RWPE2 (cell line): Measurements from ENCODE around the gene COLEC12.

Experiments used
- ATAC-seq: fragments of 200-7000 bp; cut with Tn5 transposase; 3 replicates; pipeline ENCODE4 v1.9.1; 2021; ENCODE audit warnings: low read depth
- DNase-seq: peaks from one replicate; pipeline ENCODE4 v3.0.0-alpha.2; 2020; ENCODE audit warnings: low spot score
- H3K27ac ChIP-seq: fragments of 450-650 bp; 2 replicates; pipeline ENCODE4 v1.5.1; 2017; ENCODE audit warnings: mild to moderate bottlenecking; ENCODE audit not compliant: poor library complexity, severe bottlenecking
- H3K27me3 ChIP-seq: fragments of 250-450 bp; sonication (Bioruptor Pico); 2 replicates; pipeline ENCODE4 v1.5.1; 2021; ENCODE audit warnings: mild to moderate bottlenecking, moderate library complexity; ENCODE audit not compliant: insufficient read depth, poor library complexity, severe bottlenecking
- H3K36me3 ChIP-seq: fragments of 250-450 bp; sonication (Bioruptor Pico); 2 replicates; pipeline ENCODE4 v1.5.1; 2020; ENCODE audit warnings: low read depth, mild to moderate bottlenecking, moderate library complexity
- H3K4me1 ChIP-seq: fragments of 250-450 bp; sonication (Bioruptor Pico); 2 replicates; pipeline ENCODE4 v1.5.1; 2021; ENCODE audit warnings: mild to moderate bottlenecking, moderate library complexity; ENCODE audit not compliant: insufficient read depth, poor library complexity, severe bottlenecking
- H3K4me3 ChIP-seq: fragments of 250-450 bp; sonication (Bioruptor Pico); 2 replicates; pipeline ENCODE4 v1.5.1; 2021; ENCODE audit warnings: mild to moderate bottlenecking, moderate library complexity; ENCODE audit not compliant: severe bottlenecking
- H3K9me3 ChIP-seq: fragments of 250-450 bp; sonication (Bioruptor Pico); 2 replicates; pipeline ENCODE4 v1.5.1; 2021; ENCODE audit warnings: mild to moderate bottlenecking, moderate library complexity; ENCODE audit not compliant: severe bottlenecking
- TF ChIP-seq, protein P1 (sequence below): fragments of 450-650 bp; IDR thresholded peaks from one replicate; pipeline ENCODE4 v1.5.1; 2017; ENCODE audit warnings: mild to moderate bottlenecking, moderate library complexity; ENCODE audit not compliant: poor library complexity, severe bottlenecking

The COLEC12 gene

DNA sequence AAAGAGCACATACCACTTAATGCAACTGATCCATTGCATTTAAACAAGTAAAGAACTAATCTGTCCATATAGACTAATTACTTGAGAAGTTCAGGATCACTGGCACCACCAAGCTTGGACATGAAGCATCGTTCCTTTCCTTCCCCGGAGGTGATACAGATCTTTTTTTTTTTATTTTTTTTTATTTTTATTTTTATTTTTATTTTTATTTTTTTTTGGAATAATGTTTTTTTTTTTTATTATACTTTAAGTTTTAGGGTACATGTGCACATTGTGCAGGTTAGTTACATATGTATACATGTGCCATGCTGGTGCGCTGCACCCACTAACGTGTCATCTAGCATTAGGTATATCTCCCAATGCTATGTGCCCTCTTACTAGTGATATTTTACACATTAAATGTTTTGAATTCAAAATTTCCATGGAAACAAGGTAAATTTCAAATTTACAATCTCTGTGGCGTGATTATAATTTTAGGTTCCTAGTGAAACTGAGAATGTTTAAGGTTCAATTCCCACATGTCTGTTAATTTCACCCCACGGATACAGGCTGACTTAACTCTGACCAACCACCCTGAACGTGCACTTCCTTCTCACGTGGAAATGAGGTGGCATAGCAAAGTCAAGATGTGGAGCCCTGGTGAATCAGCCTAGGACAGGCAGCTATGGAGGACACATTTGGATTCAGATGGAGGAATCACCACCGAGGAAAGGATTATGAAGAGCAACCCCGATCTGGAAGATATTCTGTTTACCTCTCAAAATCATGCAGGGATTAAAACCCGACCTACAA, 131.1 kb downstream of the COLEC12 start:
- TF ChIP-seq, protein P1, sequence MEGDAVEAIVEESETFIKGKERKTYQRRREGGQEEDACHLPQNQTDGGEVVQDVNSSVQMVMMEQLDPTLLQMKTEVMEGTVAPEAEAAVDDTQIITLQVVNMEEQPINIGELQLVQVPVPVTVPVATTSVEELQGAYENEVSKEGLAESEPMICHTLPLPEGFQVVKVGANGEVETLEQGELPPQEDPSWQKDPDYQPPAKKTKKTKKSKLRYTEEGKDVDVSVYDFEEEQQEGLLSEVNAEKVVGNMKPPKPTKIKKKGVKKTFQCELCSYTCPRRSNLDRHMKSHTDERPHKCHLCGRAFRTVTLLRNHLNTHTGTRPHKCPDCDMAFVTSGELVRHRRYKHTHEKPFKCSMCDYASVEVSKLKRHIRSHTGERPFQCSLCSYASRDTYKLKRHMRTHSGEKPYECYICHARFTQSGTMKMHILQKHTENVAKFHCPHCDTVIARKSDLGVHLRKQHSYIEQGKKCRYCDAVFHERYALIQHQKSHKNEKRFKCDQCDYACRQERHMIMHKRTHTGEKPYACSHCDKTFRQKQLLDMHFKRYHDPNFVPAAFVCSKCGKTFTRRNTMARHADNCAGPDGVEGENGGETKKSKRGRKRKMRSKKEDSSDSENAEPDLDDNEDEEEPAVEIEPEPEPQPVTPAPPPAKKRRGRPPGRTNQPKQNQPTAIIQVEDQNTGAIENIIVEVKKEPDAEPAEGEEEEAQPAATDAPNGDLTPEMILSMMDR: no peak
- H3K27me3 ChIP-seq: no peaks in the 10 kb centered on the region
- no peaks in the 10 kb centered on the region for H3K36me3 ChIP-seq
- H3K27ac ChIP-seq: no peak overlapping the region
- DNase-seq (no peak), ATAC-seq (no peak)
- H3K9me3 ChIP-seq: no peaks in the 10 kb centered on the region
- no peak overlapping the region for H3K4me3 ChIP-seq
- no peaks in the 10 kb centered on the region for H3K4me1 ChIP-seq

DNA sequence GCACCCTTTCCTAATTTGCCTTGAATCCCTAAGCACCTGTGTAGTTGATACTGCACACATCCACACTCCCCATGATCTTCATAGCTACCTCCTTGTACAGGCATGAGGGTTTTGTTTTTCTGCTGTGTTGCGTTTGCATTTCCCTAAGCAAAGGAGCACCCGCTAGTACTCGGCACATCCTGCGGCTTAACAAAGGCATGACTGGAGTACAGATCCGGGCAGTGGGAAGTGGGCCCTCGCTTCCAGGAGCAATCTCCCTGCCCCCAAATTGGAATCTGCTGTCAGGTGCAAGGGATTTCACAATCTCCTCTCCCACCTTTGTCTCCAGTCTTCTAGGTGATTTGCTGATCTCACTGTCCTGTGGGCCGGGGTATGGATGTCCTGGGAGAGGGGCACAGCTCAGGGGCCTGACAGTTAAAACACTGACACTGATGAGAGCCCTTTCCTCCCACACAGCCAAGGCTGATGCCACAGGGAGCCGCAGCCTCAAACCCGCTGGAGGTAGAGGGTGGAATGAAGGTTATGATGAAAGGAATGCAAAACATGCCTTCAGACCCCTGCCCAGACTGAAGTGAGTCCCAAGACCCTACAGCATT, 133.9 kb downstream of the COLEC12 start:
- no peak for ATAC-seq
- no peaks in the 10 kb centered on the region for H3K4me1 ChIP-seq

DNA sequence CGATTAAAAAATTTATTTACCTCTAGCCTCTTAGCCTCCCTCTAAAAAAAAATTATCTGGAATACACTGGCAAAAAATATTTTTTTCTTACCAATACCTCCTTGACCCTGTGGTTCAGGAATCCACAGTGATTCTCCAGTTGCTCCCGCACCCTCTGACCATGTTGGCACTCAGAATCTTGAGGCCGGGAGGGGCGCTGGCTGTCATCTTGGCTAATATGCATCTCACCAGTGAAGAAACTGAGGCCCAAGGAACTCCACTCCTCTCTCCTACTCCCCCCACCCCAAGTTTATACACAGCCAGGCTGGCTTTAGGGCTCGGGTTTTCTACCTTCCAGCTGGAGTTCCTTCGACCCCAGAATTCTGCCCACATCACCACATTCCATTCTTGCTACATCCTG, 134.8 kb downstream of the COLEC12 start:
- TF ChIP-seq, protein P1: no peak
- Histone ChIP-seq H3K9me3 (no peaks in the 10 kb centered on the region), H3K27ac (no peak overlapping the region), H3K36me3 (no peaks in the 10 kb centered on the region), H3K4me3 (no peak overlapping the region), H3K4me1 (no peaks in the 10 kb centered on the region), H3K27me3 (no peaks in the 10 kb centered on the region)
- ATAC-seq: no peak
- DNase-seq: no peak

More for the DNA sequence above, 133.9 kb downstream of the COLEC12 start:
- Histone ChIP-seq H3K27me3 (no peaks in the 10 kb centered on the region), H3K36me3 (no peaks in the 10 kb centered on the region), H3K9me3 (no peaks in the 10 kb centered on the region), H3K4me3 (no peak overlapping the region), H3K27ac (no peak overlapping the region)
- TF ChIP-seq, protein P1: no peak
- no peak for DNase-seq

DNA sequence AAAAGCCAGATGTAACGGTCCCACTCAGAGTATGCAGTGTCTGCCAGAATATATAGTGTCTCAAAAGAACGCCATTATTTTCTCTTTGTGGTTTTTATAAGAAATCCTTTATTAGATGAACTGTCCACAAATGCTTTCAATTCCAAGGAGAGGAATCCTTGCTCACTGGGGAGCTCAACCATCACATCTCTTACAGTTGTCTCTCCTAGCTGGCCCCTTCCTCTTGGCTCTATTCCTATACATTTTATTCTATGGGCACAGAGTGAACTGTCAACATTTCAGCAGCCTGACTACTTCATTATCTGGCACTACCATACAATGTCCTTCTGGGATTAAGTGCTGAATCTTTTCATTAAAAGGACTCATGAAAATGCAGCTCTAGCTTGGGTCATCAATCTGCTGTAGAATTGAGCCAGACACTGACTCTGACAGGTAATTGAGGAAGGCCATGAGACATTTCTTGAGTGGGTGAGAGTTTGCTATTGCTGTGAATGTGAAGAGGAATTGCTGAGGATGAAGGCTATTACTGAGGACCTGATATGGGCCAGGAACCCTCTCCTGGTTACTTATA, 136.2 kb downstream of the COLEC12 start:
- H3K27ac ChIP-seq: no peak overlapping the region
- H3K4me1 ChIP-seq: no peaks in the 10 kb centered on the region
- no peak for DNase-seq
- no peak overlapping the region for H3K4me3 ChIP-seq
- no peaks in the 10 kb centered on the region for H3K36me3 ChIP-seq
- TF ChIP-seq, protein P1: no peak
- no peaks in the 10 kb centered on the region for H3K9me3 ChIP-seq
- no peaks in the 10 kb centered on the region for H3K27me3 ChIP-seq
- no peak for ATAC-seq
